ENCODE data around the gene MTA2. TPM values are rescaled to one million over a fixed set of nuclear protein-coding genes. Genes with fewer than 3 reads are reported as not detected.
"Not testable (repeated sequence)": the region's sequence is repeated elsewhere in the genome, so short reads cannot be mapped to it uniquely, and the experiment has no call there.

The MTA2 gene
- total RNA-seq, 2 experiments from 2014 or later, result 231 to 233 TPM

GRCh38 chr11:62627713-62628112 is 26.0 kb upstream of the MTA2 start:
- DNase-seq (no peak), ATAC-seq (ENCODE audit: low read depth) (peak; percentile 40)
- H3K9me3 Mint-ChIP-seq, result no peaks in the 10 kb centered on the region
- no peaks in the 10 kb centered on the region for H3K27me3 Mint-ChIP-seq
- H3K4me3 Mint-ChIP-seq, result no peak overlapping the region
- peaks cover 31% of the 10 kb centered on the region for H3K36me3 Mint-ChIP-seq
- peaks cover 4% of the 10 kb centered on the region for H3K4me1 Mint-ChIP-seq
- POLR2A ChIA-PET, result interaction anchor here (1.3 kb wide), 1 partner anchor 37 kb away, joined by 3 read pairs; the partner anchor contains the start of genes C11orf98 and CSKMT
- peak overlapping the region; percentile 66 for H3K27ac Mint-ChIP-seq

- ATAC-seq (ENCODE audit: low read depth), result no peak
- POLR2A ChIA-PET, result interaction anchor here (0.7 to 5.8 kb wide), 25 partner anchors 9 to 259 kb away, joined by 3 to 48 read pairs (median 7); partner anchors contain the start of genes C11orf98, CSKMT, EEF1G and EML3
- Mint-ChIP-seq H3K27ac (peak overlapping the region; percentile 91), H3K4me1 (peaks cover 24% of the 10 kb centered on the region), H3K9me3 (no peaks in the 10 kb centered on the region), H3K27me3 (no peaks in the 10 kb centered on the region), H3K4me3 (peak overlapping the region; percentile 76), H3K36me3 (peaks cover 18% of the 10 kb centered on the region)
- DNase-seq, result no peak
Measured at GRCh38 chr11:62622476-62623089, 20.9 kb upstream of the MTA2 start.

DNA sequence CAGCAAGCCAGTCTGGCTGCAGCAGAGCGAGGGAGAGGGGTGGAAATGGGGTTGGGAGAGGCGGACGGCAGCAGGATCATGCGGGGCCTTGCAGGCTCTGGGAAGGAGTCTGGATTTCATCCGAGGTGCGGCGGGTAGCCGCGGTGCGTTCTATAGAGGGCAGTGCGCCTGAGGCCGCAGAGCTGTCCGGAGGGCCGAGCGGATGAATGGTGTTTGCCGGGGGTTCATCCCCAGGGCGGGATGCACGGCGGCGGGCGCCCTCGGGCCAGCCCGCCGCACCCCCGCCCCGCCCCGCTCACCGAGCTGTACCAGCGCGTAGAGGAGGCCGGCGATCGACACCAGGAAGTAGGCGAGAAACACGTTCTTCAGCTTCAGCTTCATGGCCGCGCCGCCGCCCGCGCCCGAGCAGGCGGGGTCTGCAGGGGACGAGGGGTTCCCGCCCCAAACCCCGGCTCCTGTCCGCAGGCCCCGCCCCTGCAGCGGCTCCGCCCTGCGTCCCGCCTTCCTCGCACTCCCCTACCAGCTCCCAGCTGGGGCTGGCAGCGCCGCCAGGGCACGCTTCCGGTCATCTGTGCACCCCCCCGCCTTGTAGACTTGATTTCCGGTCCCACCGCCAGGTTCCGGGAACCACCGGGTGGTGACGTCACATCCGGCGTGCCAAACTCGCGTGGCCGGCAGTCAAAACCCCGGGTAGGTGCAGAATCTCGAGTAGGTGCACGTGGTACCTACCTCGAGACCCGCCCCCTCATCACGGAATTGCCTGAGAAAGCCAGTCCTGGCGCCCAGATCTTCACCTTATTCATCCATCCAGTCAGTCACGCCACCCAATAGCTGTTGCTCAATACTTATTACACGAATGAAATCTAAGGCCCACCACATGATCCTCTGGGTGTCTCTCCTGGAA is 20.2 kb upstream of the MTA2 start, which contains the start of gene B3GAT3:
Gene B3GAT3, minus strand, starts transcription at position 420 of the 904 bp plus-strand sequence. Its CDS starts 39 bp downstream, at position 381.
- Mint-ChIP-seq H3K9me3 (no peaks in the 10 kb centered on the region), H3K4me3 (peak within 1 kb of the TSS; percentile 93)

DNA sequence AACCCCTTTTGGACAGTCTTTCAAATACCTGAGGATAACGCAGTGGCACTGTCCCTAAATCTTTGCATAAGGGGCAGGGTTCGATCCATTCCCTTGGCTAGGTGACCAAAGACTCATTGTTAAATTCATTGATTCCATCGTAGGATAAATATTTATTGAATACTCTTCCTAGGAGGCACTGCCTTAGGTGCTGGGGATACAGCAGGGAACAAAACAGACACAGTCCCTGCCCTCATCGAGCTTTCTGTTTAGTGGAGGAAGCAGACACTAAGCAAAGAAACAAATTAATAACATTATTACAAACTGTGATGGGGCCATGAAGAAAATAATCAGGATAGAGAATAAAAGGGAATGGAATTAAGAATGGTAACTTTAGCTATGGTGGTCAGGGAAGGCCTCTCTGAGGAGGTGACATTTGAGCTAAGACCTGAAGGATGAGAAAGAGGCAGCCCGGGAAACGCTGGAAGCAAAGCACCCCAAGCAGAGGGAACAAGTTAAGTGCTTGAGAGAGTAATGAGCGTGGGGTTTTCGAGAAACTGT is 19.4 kb upstream of the MTA2 start:
- Mint-ChIP-seq H3K27ac (peak overlapping the region; percentile 99), H3K36me3 (peaks cover 21% of the 10 kb centered on the region), H3K27me3 (no peaks in the 10 kb centered on the region), H3K9me3 (no peaks in the 10 kb centered on the region), H3K4me1 (peaks cover 24% of the 10 kb centered on the region), H3K4me3 (peak overlapping the region; percentile 93)
- ATAC-seq (ENCODE audit: low read depth), result no peak
- no peak for DNase-seq
- POLR2A ChIA-PET, result interaction anchor here (0.6 to 5.8 kb wide), 23 partner anchors 9 to 248 kb away, joined by 3 to 48 read pairs (median 9); partner anchors contain the start of genes C11orf98, CSKMT, EML3 and GANAB

More for the DNA sequence above, 20.2 kb upstream of the MTA2 start, which contains the start of gene B3GAT3:
- POLR2A ChIA-PET, result interaction anchor here (0.6 to 5.8 kb wide), 29 partner anchors 10 to 259 kb away, joined by 3 to 48 read pairs (median 5); partner anchors contain the start of genes C11orf98, CSKMT, EEF1G and EML3
- H3K27ac Mint-ChIP-seq, result peak within 1 kb of the TSS; percentile 99
- H3K27me3 Mint-ChIP-seq, result no peaks in the 10 kb centered on the region
- ATAC-seq (ENCODE audit: low read depth) (peak; percentile 87), DNase-seq (peak; percentile 94)
- H3K36me3 Mint-ChIP-seq, result peaks cover 21% of the 10 kb centered on the region
- peaks cover 24% of the 10 kb centered on the region for H3K4me1 Mint-ChIP-seq

GRCh38 chr11:62616957-62617356 is 15.3 kb upstream of the MTA2 start:
- Mint-ChIP-seq H3K36me3 (peaks cover 16% of the 10 kb centered on the region), H3K4me1 (peaks cover 32% of the 10 kb centered on the region)
- not testable (repeated sequence) for H3K27me3 Mint-ChIP-seq; H3K27ac Mint-ChIP-seq; H3K9me3 Mint-ChIP-seq; ATAC-seq (ENCODE audit: low read depth); DNase-seq; H3K4me3 Mint-ChIP-seq
- POLR2A ChIA-PET, result interaction anchor here (0.7 kb wide), 1 partner anchor 21 kb away, joined by 4 read pairs; no protein-coding TSS in a partner anchor

DNA sequence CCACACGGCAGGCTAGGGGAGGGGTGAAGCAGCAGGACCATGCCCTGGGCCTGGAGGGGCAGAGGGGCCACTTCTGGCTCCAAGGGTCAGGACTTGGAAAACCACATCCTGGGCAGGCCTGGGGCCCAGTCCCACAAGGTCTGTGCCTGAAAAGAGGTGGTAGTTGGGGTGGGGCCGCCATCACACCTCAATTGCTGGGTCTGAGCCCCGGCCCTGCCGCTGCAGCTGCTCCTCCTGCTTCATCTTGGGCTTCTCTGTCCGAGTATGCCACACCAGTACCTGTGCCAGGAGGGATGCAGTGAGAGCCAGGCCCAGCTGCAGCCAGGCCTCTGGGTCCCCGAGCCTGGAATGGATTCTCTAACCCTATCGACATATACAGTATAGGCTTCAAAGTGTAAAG is 13.9 kb upstream of the MTA2 start:
- H3K4me1 Mint-ChIP-seq, result peaks cover 30% of the 10 kb centered on the region
- H3K9me3 Mint-ChIP-seq, result no peaks in the 10 kb centered on the region
- DNase-seq (no peak), ATAC-seq (ENCODE audit: low read depth) (no peak)
- peaks cover 11% of the 10 kb centered on the region for H3K36me3 Mint-ChIP-seq
- H3K4me3 Mint-ChIP-seq, result no peak overlapping the region
- H3K27ac Mint-ChIP-seq, result no peak overlapping the region
- POLR2A ChIA-PET, result interaction anchor here (1.1 kb wide), 1 partner anchor 25 kb away, joined by 6 read pairs; no protein-coding TSS in a partner anchor
- H3K27me3 Mint-ChIP-seq, result no peaks in the 10 kb centered on the region

- no peaks in the 10 kb centered on the region for H3K27me3 Mint-ChIP-seq
- peak overlapping the region; percentile 84 for H3K27ac Mint-ChIP-seq
- H3K36me3 Mint-ChIP-seq, result peaks cover 11% of the 10 kb centered on the region
- no peak overlapping the region for H3K4me3 Mint-ChIP-seq
- ATAC-seq (ENCODE audit: low read depth) (no peak), DNase-seq (no peak)
- H3K9me3 Mint-ChIP-seq, result no peaks in the 10 kb centered on the region
- H3K4me1 Mint-ChIP-seq, result peaks cover 36% of the 10 kb centered on the region
- POLR2A ChIA-PET, result interaction anchor here (1.7 to 5.0 kb wide), 5 partner anchors 7 to 58 kb away, joined by 6 to 50 read pairs (median 30); partner anchors contain the start of genes B3GAT3, C11orf98, CSKMT and INTS5
Measured at GRCh38 chr11:62614275-62614674, 12.6 kb upstream of the MTA2 start.

- Mint-ChIP-seq H3K27me3 (no peaks in the 10 kb centered on the region), H3K4me1 (peaks cover 37% of the 10 kb centered on the region), H3K4me3 (peak overlapping the region; percentile 60), H3K36me3 (peaks cover 11% of the 10 kb centered on the region), H3K27ac (peak overlapping the region; percentile 79), H3K9me3 (no peaks in the 10 kb centered on the region)
- DNase-seq (no peak), ATAC-seq (ENCODE audit: low read depth) (no peak)
- POLR2A ChIA-PET, result interaction anchor here (1.2 to 5.0 kb wide), 11 partner anchors 8 to 103 kb away, joined by 3 to 50 read pairs (median 8); partner anchors contain the start of genes B3GAT3, C11orf98, CSKMT and GANAB
Measured at GRCh38 chr11:62613291-62613778, 11.7 kb upstream of the MTA2 start.

DNA sequence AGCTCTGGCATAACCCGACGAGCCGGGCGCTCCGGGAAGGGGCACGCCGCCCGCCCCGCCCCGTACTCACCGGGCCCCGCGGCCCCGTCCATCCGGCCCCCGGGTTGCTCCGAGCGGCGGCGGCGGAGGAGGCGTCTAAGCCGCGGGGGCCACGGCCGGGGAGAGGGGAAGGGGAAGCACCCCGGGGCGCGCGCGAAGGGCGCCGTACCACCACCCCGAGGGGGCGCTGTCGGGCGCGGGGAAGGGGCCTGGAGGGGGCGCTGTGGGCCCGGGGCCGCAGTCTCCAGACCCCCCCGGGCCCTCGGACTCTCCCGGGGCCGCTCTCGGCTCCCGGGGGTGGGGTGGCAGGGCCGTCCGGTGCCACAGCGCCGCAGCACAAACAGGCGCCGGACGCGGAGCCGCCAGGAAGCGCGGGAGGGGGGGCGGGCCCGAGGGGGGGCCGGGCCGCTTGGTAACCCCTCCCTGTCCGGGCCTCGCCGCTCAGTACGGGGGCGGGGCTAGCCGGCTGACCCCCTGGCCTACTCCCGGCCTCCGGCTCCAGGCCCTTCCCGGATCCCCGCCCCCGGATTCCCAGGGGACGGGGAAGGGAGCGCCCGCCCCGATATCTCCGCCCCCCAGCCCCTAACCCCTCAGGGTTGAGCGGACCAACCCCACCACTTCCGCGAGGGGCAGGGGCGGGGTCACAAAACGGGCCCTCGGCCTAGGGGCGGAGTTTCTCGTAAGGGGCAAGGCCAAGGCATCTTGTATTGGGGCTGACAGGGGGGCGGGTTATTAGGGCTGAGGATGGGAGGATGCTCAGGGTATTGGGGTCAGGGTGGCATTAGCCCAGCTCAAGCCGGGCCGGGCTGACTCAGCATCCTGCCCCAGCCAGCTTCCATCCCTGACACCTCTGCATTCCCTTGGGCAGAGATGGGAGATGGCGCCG is 11.0 kb upstream of the MTA2 start, which contains the start of the genes EML3 and ROM1:
Gene EML3, minus strand, starts transcription at position 410 of the 925 bp plus-strand sequence. Its CDS starts 318 bp downstream, at position 92.
Gene ROM1, plus strand, starts transcription at position 892 of the 925 bp plus-strand sequence. Its CDS starts 25 bp downstream, at position 917.
- H3K36me3 Mint-ChIP-seq, result peaks cover 13% of the 10 kb centered on the region
- peak within 1 kb of the TSS; percentile 93 for H3K27ac Mint-ChIP-seq
- ATAC-seq (ENCODE audit: low read depth) (peak; percentile 74), DNase-seq (peak; percentile 96)
- H3K4me1 Mint-ChIP-seq, result peaks cover 39% of the 10 kb centered on the region
- H3K4me3 Mint-ChIP-seq, result peak within 1 kb of the TSS; percentile 90
- no peaks in the 10 kb centered on the region for H3K9me3 Mint-ChIP-seq
- H3K27me3 Mint-ChIP-seq, result no peaks in the 10 kb centered on the region
- POLR2A ChIA-PET, result interaction anchor here (0.6 to 5.0 kb wide), 22 partner anchors 9 to 229 kb away, joined by 3 to 50 read pairs (median 6); partner anchors contain the start of genes B3GAT3, C11orf98, CSKMT and GANAB

GRCh38 chr11:62611705-62612365 is 10.2 kb upstream of the MTA2 start:
- Mint-ChIP-seq H3K27ac (peak overlapping the region; percentile 93), H3K27me3 (no peaks in the 10 kb centered on the region), H3K4me1 (peaks cover 39% of the 10 kb centered on the region), H3K9me3 (no peaks in the 10 kb centered on the region), H3K4me3 (peak overlapping the region; percentile 90), H3K36me3 (peaks cover 12% of the 10 kb centered on the region)
- POLR2A ChIA-PET, result interaction anchor here (0.6 to 5.0 kb wide), 21 partner anchors 8 to 229 kb away, joined by 3 to 50 read pairs (median 6); partner anchors contain the start of genes B3GAT3, C11orf98, CSKMT and GANAB
- DNase-seq (peak; percentile 61), ATAC-seq (ENCODE audit: low read depth) (peak; percentile 41)
